ENCODE data around the gene TMEM183A.

- TF ChIP-seq CTCF (IDR thresholded peaks at IDR 0.05) (no peak), POLR2A (IDR thresholded peaks at IDR 0.05) (no peak), EP300 (IDR thresholded peaks at IDR 0.05) (no peak)
These were observed 4.4 kb downstream of the TMEM183A start for GRCh38 chr1:203011582-203011981.

Measured in ovary (tissue), 3 donors.